ENCODE measurements around the gene KRTAP15-1. TPM values are rescaled to one million over a fixed set of nuclear protein-coding genes. Genes with fewer than 3 reads are reported as not detected.

Gene KRTAP15-1
- total and polyA plus RNA-seq, 8 donors: not detected

DNA sequence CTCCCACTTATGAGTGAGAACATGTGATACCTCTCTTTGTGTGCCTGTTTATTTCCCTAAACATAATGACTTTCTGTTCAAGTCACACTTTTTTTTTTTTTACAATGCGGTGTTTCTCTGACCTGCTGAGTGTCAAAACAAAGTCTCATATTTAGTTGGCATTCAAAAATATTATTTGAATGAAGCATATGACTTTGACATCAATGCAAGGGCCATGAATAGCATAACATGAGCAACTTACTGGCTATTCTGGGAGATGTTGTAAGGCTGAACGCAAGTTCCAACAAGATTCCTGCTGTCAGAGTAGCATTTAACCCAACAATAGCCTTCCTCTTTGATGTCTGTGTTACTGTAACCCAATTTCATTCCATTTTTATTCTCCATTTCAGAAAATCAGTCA, 42.1 kb downstream of the KRTAP15-1 start:
- Histone ChIP-seq H3K9me3 (peaks cover 0 to 12% of the 10 kb centered on the region in 2 donors), H3K4me1 (no peaks in the 10 kb centered on the region), H3K4me3 (no peak overlapping the region), H3K27me3 (no peaks in the 10 kb centered on the region), H3K36me3 (no peaks in the 10 kb centered on the region), H3K27ac (no peak overlapping the region)
- TF ChIP-seq, protein P1, sequence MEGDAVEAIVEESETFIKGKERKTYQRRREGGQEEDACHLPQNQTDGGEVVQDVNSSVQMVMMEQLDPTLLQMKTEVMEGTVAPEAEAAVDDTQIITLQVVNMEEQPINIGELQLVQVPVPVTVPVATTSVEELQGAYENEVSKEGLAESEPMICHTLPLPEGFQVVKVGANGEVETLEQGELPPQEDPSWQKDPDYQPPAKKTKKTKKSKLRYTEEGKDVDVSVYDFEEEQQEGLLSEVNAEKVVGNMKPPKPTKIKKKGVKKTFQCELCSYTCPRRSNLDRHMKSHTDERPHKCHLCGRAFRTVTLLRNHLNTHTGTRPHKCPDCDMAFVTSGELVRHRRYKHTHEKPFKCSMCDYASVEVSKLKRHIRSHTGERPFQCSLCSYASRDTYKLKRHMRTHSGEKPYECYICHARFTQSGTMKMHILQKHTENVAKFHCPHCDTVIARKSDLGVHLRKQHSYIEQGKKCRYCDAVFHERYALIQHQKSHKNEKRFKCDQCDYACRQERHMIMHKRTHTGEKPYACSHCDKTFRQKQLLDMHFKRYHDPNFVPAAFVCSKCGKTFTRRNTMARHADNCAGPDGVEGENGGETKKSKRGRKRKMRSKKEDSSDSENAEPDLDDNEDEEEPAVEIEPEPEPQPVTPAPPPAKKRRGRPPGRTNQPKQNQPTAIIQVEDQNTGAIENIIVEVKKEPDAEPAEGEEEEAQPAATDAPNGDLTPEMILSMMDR (IDR thresholded peaks at IDR 0.05): no peak
- no peak for ATAC-seq
- intact Hi-C loops (cut with DNase I): no loop called here
- DNase-seq: no peak

DNA sequence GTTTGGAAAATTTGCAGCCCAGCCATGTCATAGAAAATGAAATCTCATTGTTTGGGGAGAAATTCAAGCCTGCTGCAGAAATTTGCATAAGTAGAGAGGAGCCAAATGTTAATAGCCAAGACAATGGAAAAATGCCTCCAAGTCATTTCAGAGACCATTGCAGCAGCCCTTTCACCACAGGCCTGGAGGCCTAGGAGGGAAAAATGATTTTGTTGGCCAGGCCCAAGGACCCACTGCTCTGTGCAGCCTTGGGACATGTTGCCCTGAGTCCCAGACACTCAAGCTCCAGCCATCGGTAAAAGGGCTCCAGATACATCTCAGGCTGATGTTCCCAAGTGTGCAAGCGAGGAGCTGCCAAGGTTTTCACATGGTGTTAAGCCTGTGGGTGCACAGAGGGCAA, 46.1 kb downstream of the KRTAP15-1 start:
- Histone ChIP-seq H3K27ac (no peak overlapping the region), H3K27me3 (no peaks in the 10 kb centered on the region), H3K36me3 (no peaks in the 10 kb centered on the region), H3K4me1 (no peaks in the 10 kb centered on the region), H3K9me3 (peaks cover 0 to 15% of the 10 kb centered on the region in 2 donors), H3K4me3 (no peak overlapping the region)
- ATAC-seq (no peak), DNase-seq (no peak)
- TF ChIP-seq, protein P1 (IDR thresholded peaks at IDR 0.05): no peak
- intact Hi-C loops (cut with DNase I): no loop called here

DNA sequence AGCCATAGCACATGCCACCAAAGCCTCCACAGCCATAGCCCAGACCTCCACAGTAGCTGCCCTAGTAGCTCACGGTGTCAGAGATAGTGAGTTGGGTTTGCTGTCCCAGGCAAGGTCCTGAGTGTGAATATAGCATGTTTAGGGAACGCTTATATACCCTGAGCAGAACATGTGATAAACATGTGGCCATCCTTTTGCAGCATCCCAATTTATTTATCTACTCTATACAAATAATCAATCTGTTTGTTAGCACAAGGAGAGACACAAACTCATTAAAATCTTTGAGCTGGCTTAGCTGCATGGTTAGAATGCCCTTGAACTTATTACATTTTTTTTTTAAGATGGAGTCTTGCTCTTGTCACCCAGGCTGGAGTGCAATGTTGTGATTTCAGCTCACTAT, 47.3 kb downstream of the KRTAP15-1 start, which contains the start of gene KRTAP19-2:
Gene KRTAP19-2, minus strand, starts transcription at position 101 of the 400 bp plus-strand sequence. Its CDS starts 88 bp downstream, at position 13.
- TF ChIP-seq, protein P1 (IDR thresholded peaks at IDR 0.05): no peak
- intact Hi-C loops (cut with DNase I): no loop called here
- Histone ChIP-seq H3K36me3 (no peaks in the 10 kb centered on the region), H3K4me1 (no peaks in the 10 kb centered on the region), H3K4me3 (no peak within 1 kb of the TSS), H3K27me3 (no peaks in the 10 kb centered on the region), H3K27ac (no peak within 1 kb of the TSS), H3K9me3 (peaks cover 0 to 15% of the 10 kb centered on the region in 2 donors)
- ATAC-seq (no peak), DNase-seq (no peak)

Other genes starting within 250 kb of the KRTAP15-1 start
- gene CLDN8, start 224.2 kb upstream of the KRTAP15-1 start, total RNA-seq: under 1 TPM in 1 of 2 donors, not detected in 1; 0.39 TPM
- gene CLDN8, start 224.2 kb upstream of the KRTAP15-1 start, polyA plus RNA-seq (ENCODE audit: insufficient read length in 6 of 6): under 1 TPM in 5 of 6 donors, not detected in 1; 0.14 to 0.64 (median 0.49) TPM
- gene KRTAP24-1, start 157.3 kb upstream of the KRTAP15-1 start, total RNA-seq: not detected
- gene KRTAP24-1, start 157.3 kb upstream of the KRTAP15-1 start, polyA plus RNA-seq (ENCODE audit: insufficient read length in 6 of 6): not detected
- not detected for gene KRTAP25-1, start 150.8 kb upstream of the KRTAP15-1 start, total RNA-seq
- gene KRTAP25-1, start 150.8 kb upstream of the KRTAP15-1 start, polyA plus RNA-seq (ENCODE audit: insufficient read length in 6 of 6): not detected
- not detected for gene KRTAP26-1, start 120.0 kb upstream of the KRTAP15-1 start, total RNA-seq
- gene KRTAP26-1, start 120.0 kb upstream of the KRTAP15-1 start, polyA plus RNA-seq (ENCODE audit: insufficient read length in 6 of 6): not detected
- gene KRTAP27-1, start 102.6 kb upstream of the KRTAP15-1 start, total RNA-seq: not detected
- gene KRTAP27-1, start 102.6 kb upstream of the KRTAP15-1 start, polyA plus RNA-seq (ENCODE audit: insufficient read length in 6 of 6): not detected
- not detected for gene KRTAP23-1, start 91.7 kb upstream of the KRTAP15-1 start, total RNA-seq
- gene KRTAP23-1, start 91.7 kb upstream of the KRTAP15-1 start, polyA plus RNA-seq (ENCODE audit: insufficient read length in 6 of 6): not detected
- not detected for gene KRTAP13-2, start 68.0 kb upstream of the KRTAP15-1 start, total RNA-seq
- gene KRTAP13-2, start 68.0 kb upstream of the KRTAP15-1 start, polyA plus RNA-seq (ENCODE audit: insufficient read length in 6 of 6): not detected
- gene KRTAP13-1, start 44.2 kb upstream of the KRTAP15-1 start, total RNA-seq: not detected
- not detected for gene KRTAP13-1, start 44.2 kb upstream of the KRTAP15-1 start, polyA plus RNA-seq (ENCODE audit: insufficient read length in 6 of 6)
- gene KRTAP13-3, start 14.3 kb upstream of the KRTAP15-1 start, total RNA-seq: not detected
- not detected for gene KRTAP13-3, start 14.3 kb upstream of the KRTAP15-1 start, polyA plus RNA-seq (ENCODE audit: insufficient read length in 6 of 6)
- not detected for gene KRTAP13-4, start 10.1 kb upstream of the KRTAP15-1 start, total RNA-seq
- gene KRTAP13-4, start 10.1 kb upstream of the KRTAP15-1 start, polyA plus RNA-seq (ENCODE audit: insufficient read length in 6 of 6): not detected
- gene KRTAP19-1, start 40.1 kb downstream of the KRTAP15-1 start, total RNA-seq: not detected
- not detected for gene KRTAP19-1, start 40.1 kb downstream of the KRTAP15-1 start, polyA plus RNA-seq (ENCODE audit: insufficient read length in 6 of 6)
- gene KRTAP19-2, start 47.2 kb downstream of the KRTAP15-1 start, total RNA-seq: not detected
- gene KRTAP19-2, start 47.2 kb downstream of the KRTAP15-1 start, polyA plus RNA-seq (ENCODE audit: insufficient read length in 6 of 6): not detected
- gene KRTAP19-3, start 51.7 kb downstream of the KRTAP15-1 start, total RNA-seq: not detected
- gene KRTAP19-3, start 51.7 kb downstream of the KRTAP15-1 start, polyA plus RNA-seq (ENCODE audit: insufficient read length in 6 of 6): not detected
- not detected for gene KRTAP19-4, start 56.9 kb downstream of the KRTAP15-1 start, total RNA-seq
- gene KRTAP19-4, start 56.9 kb downstream of the KRTAP15-1 start, polyA plus RNA-seq (ENCODE audit: insufficient read length in 6 of 6): not detected
- not detected for gene KRTAP19-5, start 61.9 kb downstream of the KRTAP15-1 start, total RNA-seq
- not detected for gene KRTAP19-5, start 61.9 kb downstream of the KRTAP15-1 start, polyA plus RNA-seq (ENCODE audit: insufficient read length in 6 of 6)
- not detected for gene KRTAP19-6, start 101.6 kb downstream of the KRTAP15-1 start, total RNA-seq
- not detected for gene KRTAP19-6, start 101.6 kb downstream of the KRTAP15-1 start, polyA plus RNA-seq (ENCODE audit: insufficient read length in 6 of 6)
- gene KRTAP19-7, start 121.0 kb downstream of the KRTAP15-1 start, total RNA-seq: not detected
- gene KRTAP19-7, start 121.0 kb downstream of the KRTAP15-1 start, polyA plus RNA-seq (ENCODE audit: insufficient read length in 6 of 6): not detected
- gene KRTAP22-2, start 150.1 kb downstream of the KRTAP15-1 start, total RNA-seq: not detected
- not detected for gene KRTAP22-2, start 150.1 kb downstream of the KRTAP15-1 start, polyA plus RNA-seq (ENCODE audit: insufficient read length in 6 of 6)
- gene KRTAP6-3, start 152.2 kb downstream of the KRTAP15-1 start, total RNA-seq: not detected
- gene KRTAP6-3, start 152.2 kb downstream of the KRTAP15-1 start, polyA plus RNA-seq (ENCODE audit: insufficient read length in 6 of 6): not detected
- not detected for gene KRTAP6-2, start 158.6 kb downstream of the KRTAP15-1 start, total RNA-seq
- gene KRTAP6-2, start 158.6 kb downstream of the KRTAP15-1 start, polyA plus RNA-seq (ENCODE audit: insufficient read length in 6 of 6): not detected
- not detected for gene KRTAP22-1, start 160.8 kb downstream of the KRTAP15-1 start, total RNA-seq
- gene KRTAP22-1, start 160.8 kb downstream of the KRTAP15-1 start, polyA plus RNA-seq (ENCODE audit: insufficient read length in 6 of 6): not detected
- gene KRTAP6-1, start 173.7 kb downstream of the KRTAP15-1 start, total RNA-seq: not detected
- gene KRTAP6-1, start 173.7 kb downstream of the KRTAP15-1 start, polyA plus RNA-seq (ENCODE audit: insufficient read length in 6 of 6): not detected
- not detected for gene KRTAP20-1, start 176.2 kb downstream of the KRTAP15-1 start, total RNA-seq
- gene KRTAP20-1, start 176.2 kb downstream of the KRTAP15-1 start, polyA plus RNA-seq (ENCODE audit: insufficient read length in 6 of 6): not detected
- not detected for gene KRTAP20-4, start 180.4 kb downstream of the KRTAP15-1 start, total RNA-seq
- not detected for gene KRTAP20-4, start 180.4 kb downstream of the KRTAP15-1 start, polyA plus RNA-seq (ENCODE audit: insufficient read length in 6 of 6)
- gene KRTAP20-2, start 194.9 kb downstream of the KRTAP15-1 start, total RNA-seq: not detected
- gene KRTAP20-2, start 194.9 kb downstream of the KRTAP15-1 start, polyA plus RNA-seq (ENCODE audit: insufficient read length in 6 of 6): not detected
- not detected for gene KRTAP20-3, start 202.6 kb downstream of the KRTAP15-1 start, total RNA-seq
- not detected for gene KRTAP20-3, start 202.6 kb downstream of the KRTAP15-1 start, polyA plus RNA-seq (ENCODE audit: insufficient read length in 6 of 6)